Hair follicular keratinocyte (primary cell): ENCODE data around the gene SYNC. TPM values are rescaled to one million over a fixed set of nuclear protein-coding genes. Genes with fewer than 3 reads are reported as not detected.

Source experiments
- total RNA-seq: library from RNA; depleted of rRNA; stranded (reverse); fragments of >200 nt; gene quantifications from 2 replicates; pipeline ENCODE4 v1.2.3, GENCODE V29; 2015

SYNC gene
- 6.2 and 8.7 TPM in 2 replicates for total RNA-seq

DNA sequence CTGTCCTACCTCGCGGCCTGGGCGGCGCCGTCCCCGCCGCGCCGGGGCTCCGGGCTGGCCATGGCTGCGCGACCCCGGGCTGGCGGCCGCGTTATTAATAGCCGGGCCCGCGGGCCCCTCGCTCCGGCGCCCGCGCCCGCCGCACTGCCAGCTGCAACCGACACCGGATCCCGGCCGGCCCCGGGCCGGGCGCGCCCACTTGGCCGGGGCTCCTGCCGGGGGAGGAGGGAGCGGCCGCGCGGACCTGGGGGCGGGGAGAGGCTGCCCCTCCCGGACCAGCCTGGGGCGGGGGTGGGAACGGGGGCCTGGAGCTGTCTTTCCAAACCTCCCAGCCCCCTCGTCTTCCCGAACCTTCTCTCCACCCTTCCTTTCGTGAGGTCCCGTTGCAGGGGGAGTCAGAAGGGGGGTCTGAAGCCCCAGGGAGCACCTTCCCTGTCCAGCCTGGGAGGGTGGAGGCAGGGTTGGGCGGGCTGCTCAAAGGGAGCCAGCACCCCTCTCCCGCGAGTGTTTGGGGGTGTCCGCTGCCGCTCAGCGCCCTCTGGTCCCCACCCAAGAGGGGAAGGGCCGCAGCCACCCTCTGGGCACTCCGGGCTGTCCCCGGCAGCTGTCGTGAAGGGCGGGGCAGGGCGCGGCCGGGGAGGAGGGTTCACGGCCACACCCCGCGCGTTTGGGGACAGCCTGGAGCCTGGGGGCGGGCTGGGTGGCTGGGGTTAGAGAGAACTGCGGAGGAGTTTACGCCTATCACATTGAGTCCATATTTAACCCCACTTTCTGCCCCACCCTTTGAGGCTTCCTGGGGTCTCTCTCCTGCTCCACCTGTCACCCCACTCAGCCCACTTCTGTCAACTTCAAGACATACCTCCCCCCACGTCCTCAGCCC lies at the start of gene SYNC:
Gene SYNC (minus strand): TSS at position 172 of the 880 bp plus-strand sequence. CDS start 110 bp downstream, at position 62.

DNA sequence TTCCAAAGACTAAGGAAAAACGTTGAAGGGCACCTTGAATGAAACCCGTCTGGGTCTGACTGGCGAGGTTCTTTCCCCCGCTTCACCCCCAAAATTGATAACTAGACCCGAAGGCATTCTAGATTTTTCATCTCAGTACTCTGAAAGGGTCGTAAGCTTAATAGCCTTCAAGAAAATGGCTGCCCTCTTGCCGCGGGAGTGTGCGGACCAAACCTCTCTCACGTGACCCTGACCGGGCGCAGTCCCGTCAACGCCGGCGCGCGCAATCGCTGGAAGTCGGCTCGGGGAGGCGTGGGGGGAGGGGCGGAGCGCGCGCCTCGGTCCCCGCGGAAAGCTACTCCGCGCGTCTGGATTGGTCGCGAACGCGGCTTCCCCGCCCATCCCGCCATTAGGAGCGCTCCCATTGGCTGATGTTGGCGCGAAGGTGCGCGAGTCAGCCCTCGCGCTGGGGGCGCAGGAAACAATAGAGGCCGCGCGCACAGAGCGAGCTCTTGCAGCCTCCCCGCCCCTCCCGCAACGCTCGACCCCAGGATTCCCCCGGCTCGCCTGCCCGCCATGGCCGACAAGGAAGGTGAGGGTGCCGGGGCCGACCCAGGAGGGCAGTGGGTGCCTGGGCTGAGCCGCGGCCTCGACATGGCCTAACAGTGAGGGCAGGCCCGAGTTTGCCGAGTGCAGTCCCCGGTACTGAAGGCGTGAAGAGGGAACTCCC lies 51.7 kb downstream of the SYNC start, which contains the start of gene RBBP4:
Gene RBBP4 (plus strand): TSS at position 457 of the 709 bp plus-strand sequence. CDS start 99 bp downstream, at position 556.

DNA sequence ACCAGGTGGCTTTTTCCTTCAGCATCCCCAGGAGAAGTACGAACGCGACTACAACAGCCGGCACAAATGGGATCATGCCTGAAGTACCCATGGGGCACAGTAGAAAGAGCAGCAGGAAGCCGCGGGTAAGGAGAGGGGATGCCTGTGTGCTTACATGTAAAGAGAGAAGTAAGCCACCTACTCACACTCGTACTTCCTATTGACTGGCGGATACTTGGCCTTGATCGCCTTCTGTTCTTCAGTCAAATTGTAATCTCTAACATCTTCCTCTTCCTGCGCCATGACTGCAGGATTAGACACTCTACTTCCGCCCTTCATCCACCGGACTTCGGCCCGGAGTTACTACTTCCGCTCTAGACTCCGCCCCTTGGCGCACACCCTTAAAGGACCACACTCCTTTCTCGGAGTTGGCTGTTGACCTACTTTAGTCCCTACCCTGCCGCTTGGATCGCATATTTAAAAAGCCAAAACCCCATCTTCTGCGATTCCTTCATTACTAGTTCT lies 52.3 kb downstream of the SYNC start, which contains the start of gene ZBTB8OS:
Gene ZBTB8OS (minus strand): TSS at position 303 of the 504 bp plus-strand sequence. CDS start 21 bp downstream, at position 282.

Other genes starting within 250 kb of the SYNC start
- gene ZBTB8B, start 237.7 kb downstream of the SYNC start, total RNA-seq: not detected in 2 replicates
- gene ZBTB8A, start 163.3 kb downstream of the SYNC start, total RNA-seq: 4.1 and 4.9 TPM in 2 replicates
- gene ZBTB8OS, start 52.2 kb downstream of the SYNC start, total RNA-seq: 37.7 and 46.8 TPM in 2 replicates
- gene RBBP4, start 51.6 kb downstream of the SYNC start, total RNA-seq: 85.1 and 112 TPM in 2 replicates
- gene YARS1, start 114.6 kb upstream of the SYNC start, total RNA-seq: 140 and 159 TPM in 2 replicates
- 11.7 and 13.3 TPM in 2 replicates for gene S100PBP, start 114.9 kb upstream of the SYNC start, total RNA-seq
- gene FNDC5, start 168.1 kb upstream of the SYNC start, total RNA-seq: not detected in 2 replicates
- gene HPCA, start 183.7 kb upstream of the SYNC start, total RNA-seq: not detected in 2 replicates
- gene TMEM54, start 198.6 kb upstream of the SYNC start, total RNA-seq: 294 and 312 TPM in 2 replicates